AG08395 (cell line): ENCODE measurements around the gene RFX7.
"Not testable (repeated sequence)": the region's sequence is repeated elsewhere in the genome, so short reads cannot be mapped to it uniquely, and the experiment has no call there.

ENCODE experiments used
- DNase-seq: peaks from one replicate; pipeline ENCODE4 v3.0.0; 2012; ENCODE audit warnings: mixed read lengths, low spot score

Gene RFX7

GRCh38 chr15:56205061-56205876, 38.4 kb downstream of the RFX7 start:
- DNase-seq, result peak; percentile 13

DNA sequence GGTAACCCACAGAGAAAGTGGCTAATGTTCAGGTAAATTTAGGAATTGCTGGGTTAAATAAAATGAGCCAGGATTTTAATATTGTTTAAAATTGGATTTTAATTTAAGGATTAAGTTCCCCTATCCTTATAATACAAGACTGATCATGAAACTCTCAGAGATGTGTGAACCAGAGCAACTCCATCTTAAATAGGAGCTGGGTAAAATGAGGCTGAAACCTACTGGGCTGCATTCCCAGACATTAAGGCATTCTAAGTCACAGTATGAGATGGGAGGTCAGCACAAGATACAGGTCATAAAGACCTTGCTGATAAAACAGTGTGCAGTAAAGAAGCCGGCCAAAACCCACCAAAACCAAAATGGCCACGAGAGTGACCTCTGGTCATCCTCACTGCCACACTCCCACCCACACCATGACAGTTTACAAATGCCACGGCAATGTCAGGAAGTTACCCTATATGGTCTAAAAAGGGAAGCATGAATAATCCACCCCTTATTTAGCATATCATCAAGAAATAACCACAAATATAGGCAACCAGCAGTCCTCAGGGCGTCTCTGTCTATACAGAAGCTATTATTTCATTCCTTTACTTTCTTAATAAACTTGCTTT, 40.3 kb downstream of the RFX7 start:
- not testable (repeated sequence) for DNase-seq

GRCh38 chr15:56202701-56203100, 41.0 kb downstream of the RFX7 start:
- DNase-seq, result no peak

DNA sequence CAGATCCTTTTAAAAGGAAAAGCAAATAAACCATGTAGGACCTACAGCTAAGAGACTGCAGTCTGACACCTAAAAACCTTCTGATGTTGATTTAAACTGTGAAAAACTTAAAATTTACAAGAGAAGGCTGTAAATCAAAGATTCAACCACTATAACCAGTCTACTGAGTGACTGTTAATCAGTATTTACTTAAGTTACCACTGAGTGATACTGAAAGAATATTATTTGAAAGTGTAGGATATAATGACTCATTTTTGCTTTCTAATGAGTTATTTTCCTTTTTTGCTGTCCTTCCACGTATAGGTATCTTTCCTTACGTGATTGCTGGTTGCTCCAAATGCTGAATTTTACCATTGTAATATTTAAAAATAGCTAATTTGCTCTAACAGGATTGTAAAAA, 44.6 kb downstream of the RFX7 start:
- DNase-seq, result no peak

DNA sequence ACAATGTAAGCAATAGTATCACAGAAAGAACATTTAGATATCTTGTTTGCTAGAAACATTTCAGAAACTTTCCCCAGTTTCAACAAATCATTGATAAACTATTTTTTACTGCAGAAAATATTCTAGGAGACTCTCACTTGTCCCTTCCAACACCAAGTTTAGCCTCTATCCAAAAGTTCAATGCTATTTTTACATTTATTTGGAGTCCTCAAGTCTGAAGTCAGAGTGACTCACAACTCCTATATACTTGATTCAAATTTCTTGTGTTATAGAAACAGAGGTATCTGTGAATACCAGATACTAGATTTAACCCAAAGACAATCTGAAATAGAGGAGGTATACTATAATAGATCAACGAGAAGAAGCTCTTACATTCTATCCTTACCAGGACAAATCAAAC, 49.6 kb downstream of the RFX7 start:
- no peak for DNase-seq

DNA sequence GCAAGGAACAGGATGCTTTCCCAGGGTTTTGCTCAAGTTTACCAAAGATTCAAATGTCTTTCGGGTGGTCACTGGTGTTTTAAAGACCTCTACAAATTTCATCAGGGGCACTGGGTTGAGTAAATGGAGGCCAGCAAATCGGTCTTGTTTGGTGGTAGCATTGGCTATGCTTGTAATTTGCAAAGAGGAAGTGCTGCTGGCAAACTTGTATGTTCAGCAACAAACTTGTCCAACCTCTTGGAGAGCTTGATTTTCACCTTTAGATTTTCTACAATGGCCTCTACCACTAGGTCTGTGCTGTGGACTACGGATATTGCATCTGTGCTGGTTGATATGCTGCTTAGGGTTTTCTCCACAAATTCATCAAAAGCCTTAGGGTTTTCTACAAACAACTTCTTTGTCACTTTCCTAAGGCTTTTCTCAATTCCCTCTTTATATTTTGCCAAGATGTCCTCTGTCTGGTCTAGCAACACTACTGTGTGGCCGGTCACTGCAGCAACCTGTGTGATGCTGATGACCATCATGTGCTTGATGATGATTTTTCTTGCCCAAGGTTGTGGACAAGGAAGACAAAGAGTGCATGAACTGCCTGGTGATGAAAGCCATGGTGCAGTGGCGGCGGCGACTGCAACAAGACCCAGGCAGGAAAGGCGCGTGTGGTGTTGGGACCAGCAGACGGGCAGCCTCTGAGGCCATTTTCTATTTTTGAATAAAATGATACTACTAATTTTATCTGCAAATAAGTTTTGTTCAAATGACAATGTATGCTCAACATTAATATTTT, 50.8 kb downstream of the RFX7 start:
- no peak for DNase-seq

DNA sequence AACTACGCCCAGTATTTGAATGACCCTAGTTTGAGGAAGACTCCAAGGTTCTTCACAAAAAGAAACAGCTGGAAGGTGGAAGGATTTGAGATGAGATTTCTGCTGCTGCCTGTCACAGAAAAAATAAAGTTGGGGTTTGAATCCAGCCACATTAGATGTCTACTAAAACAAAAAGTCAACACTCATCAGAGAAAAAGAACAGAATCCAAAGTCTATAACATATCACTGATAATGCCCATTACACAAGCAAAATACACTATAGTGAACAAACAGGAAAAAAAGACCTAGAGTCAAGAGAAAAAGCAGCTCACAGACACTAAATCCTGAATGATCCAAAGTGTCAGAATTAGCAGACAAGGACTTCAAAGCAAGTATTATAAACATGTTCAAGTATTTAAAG, 56.0 kb downstream of the RFX7 start:
- no peak for DNase-seq

DNA sequence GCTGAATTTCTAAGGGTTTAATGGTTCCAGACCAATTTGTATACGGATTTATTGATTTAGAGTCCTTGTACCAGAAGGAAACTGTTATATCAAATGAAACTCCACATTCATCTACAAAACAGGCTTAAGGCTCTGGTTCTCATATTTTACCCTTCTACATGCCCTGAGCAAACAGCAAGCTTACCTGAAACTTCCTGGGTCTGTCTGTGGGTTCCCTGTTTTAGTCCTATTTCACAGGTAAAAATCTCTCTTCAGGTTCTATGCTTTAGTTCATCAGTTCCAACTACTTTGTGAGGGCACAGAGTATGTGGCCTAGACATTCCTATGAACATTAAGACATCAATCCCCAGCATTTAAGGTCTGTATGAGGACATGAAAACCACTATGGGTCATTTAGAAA, 57.7 kb downstream of the RFX7 start:
- DNase-seq, result no peak

DNA sequence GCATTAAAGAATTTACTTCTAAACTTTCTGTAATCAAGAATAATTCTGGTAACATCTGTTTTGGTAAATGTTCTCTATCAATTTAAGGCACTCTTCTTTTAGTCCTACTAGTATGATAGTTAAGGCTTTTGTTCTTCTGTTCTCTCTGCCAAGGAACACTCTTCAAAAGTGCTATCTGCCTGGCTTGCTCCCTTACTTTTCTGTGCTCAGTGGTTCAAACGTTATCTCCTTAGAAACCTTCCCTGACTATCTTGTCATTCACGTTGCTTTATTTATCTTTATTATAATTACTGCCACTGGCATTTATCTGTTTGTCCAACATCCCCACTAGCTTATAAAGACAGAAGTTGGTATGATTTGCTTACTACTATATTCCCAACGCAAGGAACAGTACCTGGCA, 59.2 kb downstream of the RFX7 start:
- no peak for DNase-seq

DNA sequence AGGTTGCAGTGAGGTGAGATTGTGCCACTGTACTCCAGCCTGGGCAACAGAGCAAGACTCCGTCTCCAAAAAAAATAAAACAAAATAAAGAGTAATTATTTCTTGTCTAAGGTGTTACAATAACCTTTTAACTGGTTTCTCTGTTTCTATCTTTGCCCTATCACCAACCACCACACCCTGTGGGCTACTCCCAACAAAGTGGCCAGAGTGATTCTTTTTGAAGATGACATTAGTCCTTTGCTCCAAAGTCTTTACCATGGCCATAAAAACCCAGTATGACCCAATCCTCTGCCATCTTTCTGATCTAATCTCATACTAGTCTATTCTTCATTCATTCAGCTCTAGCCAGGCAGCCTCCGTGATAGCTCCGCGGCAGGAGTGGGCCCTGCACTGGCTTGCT, 62.8 kb downstream of the RFX7 start:
- DNase-seq, result no peak

- no peak for DNase-seq
These were observed 66.7 kb downstream of the RFX7 start for GRCh38 chr15:56176996-56177395.

GRCh38 chr15:56175788-56176187, 67.9 kb downstream of the RFX7 start:
- no peak for DNase-seq

GRCh38 chr15:56174649-56175048, 69.0 kb downstream of the RFX7 start:
- DNase-seq, result no peak

DNA sequence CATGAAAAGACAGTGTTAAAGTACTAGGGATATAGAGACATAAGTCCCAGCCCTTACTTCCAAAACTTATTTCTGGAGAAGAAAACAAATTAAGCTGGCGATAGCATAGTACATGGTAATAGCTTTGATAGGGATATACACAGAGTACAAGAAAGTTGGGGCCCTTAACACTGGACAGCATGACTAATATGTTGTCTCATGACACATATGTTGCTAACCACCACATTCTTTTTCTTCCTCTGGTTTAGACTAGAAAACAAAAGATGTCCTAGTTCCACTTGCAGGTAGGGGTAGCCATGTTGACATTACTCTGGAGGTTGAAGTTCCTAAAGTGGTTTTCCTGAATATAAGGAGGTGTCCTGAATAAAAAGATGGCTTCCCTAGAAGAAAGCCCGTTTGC, 75.3 kb downstream of the RFX7 start:
- DNase-seq, result peak; percentile 22

DNA sequence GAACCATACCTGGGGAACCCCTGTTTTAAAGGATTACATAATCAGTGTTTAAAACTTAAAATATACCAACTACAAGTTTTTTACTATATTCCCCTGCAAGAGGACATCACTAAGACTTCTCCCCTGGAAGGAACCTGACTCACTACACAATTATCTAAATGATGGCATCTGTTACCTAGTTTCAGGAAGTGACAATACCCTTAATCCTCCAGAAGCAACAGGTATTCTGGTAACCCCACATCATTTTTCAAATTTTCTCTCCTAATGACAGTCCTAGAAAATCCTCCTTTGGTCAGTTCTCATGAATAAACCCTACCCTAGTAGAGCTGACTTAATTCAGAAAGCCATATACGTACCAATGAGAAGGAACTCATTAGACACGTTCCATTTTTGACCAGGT, 78.4 kb downstream of the RFX7 start:
- DNase-seq, result no peak

GRCh38 chr15:56160966-56161365, 82.7 kb downstream of the RFX7 start:
- no peak for DNase-seq

DNA sequence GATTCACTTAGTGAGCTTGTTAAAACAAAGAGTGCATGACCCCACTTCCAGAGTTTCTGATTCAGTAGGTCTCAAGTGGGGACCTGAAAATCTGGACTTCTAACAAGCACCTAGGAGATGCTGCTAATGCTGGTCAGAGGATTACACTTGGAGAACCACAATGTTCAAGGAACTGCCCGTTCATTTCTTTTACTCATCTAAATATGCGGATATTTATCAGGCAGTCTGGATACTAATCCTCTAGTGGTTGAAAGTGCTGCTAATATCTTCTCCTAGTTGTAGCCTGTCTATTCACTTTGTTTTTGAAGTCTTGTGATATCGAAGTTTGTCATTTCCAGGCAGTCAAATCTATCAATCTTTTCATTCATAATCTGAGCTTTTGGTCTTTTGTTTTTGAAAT, 86.8 kb downstream of the RFX7 start:
- DNase-seq, result no peak

DNA sequence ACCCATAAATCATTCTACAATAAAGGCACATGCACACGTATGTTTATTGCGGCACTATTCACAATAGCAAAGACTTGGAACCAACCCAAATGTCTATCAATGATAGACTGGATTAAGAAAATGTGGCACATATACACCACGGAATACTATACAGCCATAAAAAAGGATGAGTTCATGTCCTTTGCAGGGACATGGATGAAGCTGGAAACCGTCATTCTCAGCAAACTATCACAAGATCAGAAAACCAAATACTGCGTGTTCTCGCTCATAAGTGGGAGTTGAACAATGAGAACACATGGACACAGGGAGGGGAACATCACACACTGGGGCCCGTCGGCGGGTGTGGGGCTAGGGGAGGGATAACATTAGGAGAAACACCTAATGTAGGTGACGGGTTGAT, 88.4 kb downstream of the RFX7 start:
- not testable (repeated sequence) for DNase-seq

GRCh38 chr15:56154768-56155167, 88.9 kb downstream of the RFX7 start:
- DNase-seq, result not testable (repeated sequence)

DNA sequence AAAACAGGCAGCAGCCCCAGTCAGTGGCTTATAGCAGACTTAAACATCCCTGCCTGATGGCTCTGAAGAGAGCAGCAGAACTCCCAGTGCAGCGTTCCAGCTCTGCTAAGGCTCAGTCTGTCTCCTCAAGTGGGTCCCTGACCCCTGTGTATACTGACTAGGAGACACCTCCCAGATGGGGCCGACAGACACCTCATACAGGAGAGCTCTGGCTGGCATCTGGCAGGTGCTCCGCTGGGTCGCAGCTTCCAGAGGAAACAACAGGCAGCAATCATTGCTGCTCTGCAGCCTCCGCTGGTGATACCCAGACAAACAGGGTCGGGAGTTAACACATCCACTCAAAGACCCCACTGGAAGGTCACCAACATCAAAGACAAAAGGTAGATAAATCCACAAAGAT, 93.5 kb downstream of the RFX7 start:
- DNase-seq, result no peak

DNA sequence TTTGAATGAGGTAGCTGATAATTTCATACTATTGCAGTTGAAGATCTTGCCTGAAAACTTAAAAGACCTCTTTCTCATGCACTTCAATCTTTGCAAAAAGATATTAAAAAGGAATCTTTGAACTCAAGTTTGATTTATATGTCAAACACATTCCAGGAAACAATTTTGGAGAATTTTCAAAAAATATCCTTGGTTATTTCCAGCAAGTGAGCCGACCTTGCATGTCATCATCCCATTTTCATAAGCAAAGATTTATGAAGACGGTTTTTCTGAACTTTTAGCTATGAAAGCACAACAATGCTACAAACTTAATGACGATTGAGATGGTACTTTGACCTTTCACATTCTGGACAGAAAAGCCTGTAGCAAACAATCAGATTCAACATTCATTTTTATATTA, 95.6 kb downstream of the RFX7 start:
- DNase-seq, result no peak

DNA sequence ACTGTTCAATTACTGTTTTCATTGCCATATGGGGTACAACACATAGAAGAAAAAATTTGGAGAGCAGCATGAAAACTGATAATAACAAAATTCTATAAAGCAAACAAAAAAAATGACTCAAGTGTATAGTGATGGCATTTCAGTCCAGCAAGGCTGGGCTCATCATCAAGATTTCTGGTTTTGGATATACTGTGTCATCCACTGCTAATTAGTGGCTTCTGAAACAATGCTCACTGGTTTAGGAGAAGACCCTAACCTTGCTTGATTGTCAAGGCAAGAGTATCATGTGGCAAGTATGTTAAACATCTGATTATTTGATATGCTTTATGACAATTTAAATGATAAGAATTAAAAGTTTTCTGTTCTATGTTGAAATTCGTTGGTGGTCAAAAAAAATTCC, 96.9 kb downstream of the RFX7 start:
- peak; percentile 12 for DNase-seq

- DNase-seq, result no peak
These were observed 115.6 kb downstream of the RFX7 start for GRCh38 chr15:56128081-56128480.
